ENCODE data around the gene RAB23. TPM values are rescaled to one million over a fixed set of nuclear protein-coding genes. Genes with fewer than 3 reads are reported as not detected.

Gene RAB23
- total and polyA plus RNA-seq, 2 of the 8 experiments (the other 6 are each of a cell fraction or from before 2014, with no cell fraction given): 6.5 to 17.2 TPM

Other genes with a start within 250 kb of the RAB23 start
- gene KIAA1586, start 175.6 kb downstream of the RAB23 start, total RNA-seq (2021; fragmentation: NEBNext Ultra II Directional; extraction: Animal tissue kit (Norgen Biotek cat#: 25700)): 22.8 and 24.4 TPM in 2 replicates
- 1.5 and 2.1 TPM in 2 replicates for gene KIAA1586, start 175.6 kb downstream of the RAB23 start, polyA plus RNA-seq (2011; rRNA removed)
- 49.4 and 56.8 TPM in 2 replicates for gene ZNF451, start 132.1 kb downstream of the RAB23 start, total RNA-seq (2021; fragmentation: NEBNext Ultra II Directional; extraction: Animal tissue kit (Norgen Biotek cat#: 25700))
- gene ZNF451, start 132.1 kb downstream of the RAB23 start, polyA plus RNA-seq (2011; rRNA removed): 7.0 and 10.7 TPM in 2 replicates
- 7.2 and 7.4 TPM in 2 replicates for gene BAG2, start 50.0 kb downstream of the RAB23 start, total RNA-seq (2021; fragmentation: NEBNext Ultra II Directional; extraction: Animal tissue kit (Norgen Biotek cat#: 25700))
- 2.0 and 4.4 TPM in 2 replicates for gene BAG2, start 50.0 kb downstream of the RAB23 start, polyA plus RNA-seq (2011; rRNA removed)
- 46.8 and 50.0 TPM in 2 replicates for gene PRIM2, start 95.3 kb upstream of the RAB23 start, total RNA-seq (2021; fragmentation: NEBNext Ultra II Directional; extraction: Animal tissue kit (Norgen Biotek cat#: 25700))
- 10.3 and 20.8 TPM in 2 replicates for gene PRIM2, start 95.3 kb upstream of the RAB23 start, polyA plus RNA-seq (2011; rRNA removed)